B cell (primary cell): ENCODE measurements around the gene DPP10. TPM values are rescaled to one million over a fixed set of nuclear protein-coding genes. Genes with fewer than 3 reads are reported as not detected.

ENCODE experiments used
- ATAC-seq: fragments of 200-7000 bp; cut with Tn5 transposase; one replicate; pipeline ENCODE4 v1.10.0; 2021; ENCODE audit warnings: low read depth, mild to moderate bottlenecking, moderate number of reproducible peaks, moderate library complexity
- CTCF ChIA-PET: fragments of 350-600 bp; sonication (Branson Sonifier 250); formaldehyde crosslinking; loops from one replicate; lab custom pipeline; 2021; ENCODE audit warnings: antibody characterized with exemption, inconsistent platforms; lab: Charles Lee
- POLR2A ChIA-PET: fragments of 350-600 bp; sonication (Branson Sonifier 250); formaldehyde crosslinking; loops from one replicate; lab custom pipeline; 2021; ENCODE audit warnings: antibody characterized with exemption; lab: Charles Lee
- DNase-seq: peaks from one replicate; pipeline ENCODE4 v3.0.0; 2013
- H2AFZ ChIP-seq: 2 replicates; pipeline ENCODE4 v1.6.1; 2012; ENCODE audit warnings: mild to moderate bottlenecking, low read depth, low read length; ENCODE audit not compliant: insufficient read depth, poor library complexity, severe bottlenecking
- H3K27ac ChIP-seq, 2 donors: 1 replicate in 1 of 2; 2 replicates in 1 of 2; pipeline ENCODE4 v1.5.1; 2012 to 2013; ENCODE audit warnings: low read length in 2 of 2, mild to moderate bottlenecking in 2 of 2, moderate library complexity in 1 of 2
- H3K27me3 ChIP-seq, 4 experiments: fragments of 200-600 bp in 1 of 4; sonication (generic) in 1 of 4; replicated peaks in 1 of 4; 1 replicate in 2 of 4; 2 replicates in 2 of 4; pipeline versions ENCODE4 v1.6.1 to v1.7.0; 2013 to 2016; ENCODE audit warnings: low read length in 3 of 4, mild to moderate bottlenecking in 2 of 4, mixed read lengths in 1 of 4, moderate library complexity in 1 of 4; ENCODE audit not compliant: insufficient read depth in 4 of 4, control insufficient read depth in 3 of 4; ENCODE audit errors: control extremely low read depth in 1 of 4
- H3K36me3 ChIP-seq, 2 experiments: replicated peaks in 1 of 2; 1 replicate in 1 of 2; 2 replicates in 1 of 2; pipeline versions ENCODE4 v1.6.1 to v1.7.1; 2013; ENCODE audit warnings: low read length in 1 of 2; ENCODE audit not compliant: insufficient read depth in 2 of 2, control insufficient read depth in 1 of 2; ENCODE audit errors: control extremely low read depth in 1 of 2, extremely low read depth in 1 of 2
- H3K4me1 ChIP-seq, 2 donors: fragments of 200-600 bp in 1 of 2; sonication (generic) in 1 of 2; 1 replicate in 1 of 2; 2 replicates in 1 of 2; pipeline versions ENCODE4 v1.5.1 to v1.6.1; 2013 to 2017; ENCODE audit warnings: low read length in 2 of 2; ENCODE audit not compliant: control insufficient read depth in 2 of 2, insufficient read depth in 2 of 2
- H3K4me2 ChIP-seq: replicated peaks from 2 replicates; pipeline ENCODE3; 2012; ENCODE audit warnings: mild to moderate bottlenecking, low read depth, low read length; ENCODE audit not compliant: poor library complexity, severe bottlenecking
- H3K4me3 ChIP-seq, 5 experiments: fragments of 200-600 bp in 1 of 5; sonication (generic) in 1 of 5; 1 replicate in 3 of 5; 2 replicates in 2 of 5; pipeline versions ENCODE4 v1.5.1 to v1.7.0; 2011 to 2016; ENCODE audit warnings: low read length in 4 of 5, mild to moderate bottlenecking in 4 of 5, low read depth in 2 of 5, control low read depth in 1 of 5, moderate library complexity in 1 of 5; ENCODE audit not compliant: insufficient read depth in 1 of 5; ENCODE audit errors: control extremely low read depth in 1 of 5, extremely low read depth in 1 of 5
- H3K79me2 ChIP-seq: fragments of 200-600 bp; sonication (generic); one replicate; pipeline ENCODE4 v1.6.0; 2016; ENCODE audit warnings: low read length; ENCODE audit not compliant: control insufficient read depth, insufficient read depth
- H3K9ac ChIP-seq: fragments of 200-600 bp; sonication (generic); 2 replicates; pipeline ENCODE4 v1.6.1; 2017; ENCODE audit warnings: mild to moderate bottlenecking, low read length, moderate library complexity
- H3K9me3 ChIP-seq, 3 donors: one replicate each; pipeline versions ENCODE4 v1.6.1 to v1.7.1; 2013; ENCODE audit warnings: low read length in 2 of 3; ENCODE audit not compliant: control insufficient read depth in 2 of 3, insufficient read depth in 1 of 3; ENCODE audit errors: control extremely low read depth in 1 of 3
- H4K20me1 ChIP-seq: 2 replicates; pipeline ENCODE4 v1.6.0; 2012; ENCODE audit warnings: mild to moderate bottlenecking, low read length; ENCODE audit not compliant: insufficient read depth, control insufficient read depth, poor library complexity, severe bottlenecking
- H3K27ac Mint-ChIP-seq: one replicate; pipeline ENCODE4 v1.8.0; 2021; ENCODE audit warnings: mixed read lengths
- H3K27me3 Mint-ChIP-seq: one replicate; pipeline ENCODE4 v1.8.0; 2021; ENCODE audit warnings: mixed read lengths
- H3K4me1 Mint-ChIP-seq: one replicate; pipeline ENCODE4 v1.8.0; 2021; ENCODE audit warnings: mixed read lengths
- H3K4me3 Mint-ChIP-seq: one replicate; pipeline ENCODE4 v1.8.0; 2021; ENCODE audit warnings: mixed read lengths
- H3K9me3 Mint-ChIP-seq: one replicate; pipeline ENCODE4 v1.8.0; 2022; ENCODE audit warnings: mixed read lengths; ENCODE audit not compliant: insufficient read depth
- EZH2 ChIP-seq: IDR thresholded peaks from 2 replicates; pipeline ENCODE4 v1.6.1; 2012; ENCODE audit warnings: borderline replicate concordance, low read depth, mild to moderate bottlenecking, moderate library complexity, low read length; ENCODE audit not compliant: insufficient read depth, poor library complexity, severe bottlenecking
- WGBS: methylation state at CpG from one replicate; pipeline ENCODE4 v1.1.5; 2013; ENCODE audit warnings: missing lambda C conversion rate; ENCODE audit not compliant: insufficient coverage; 5-methylcytosine and 5-hydroxymethylcytosine counted together
- intact Hi-C: fragments of 100-400 bp; cut with micrococcal nuclease; formaldehyde crosslinking; loops from one replicate; pipeline ENCODE4 v1.10.0; 2022
- polyA plus RNA-seq: library from polyadenylated mRNA; depleted of rRNA; stranded (reverse); fragments of >200 nt; gene quantifications from 2 replicates; pipeline ENCODE4 v1.2.3, GENCODE V29; 2012
- total RNA-seq, 2 donors: library from RNA; stranded (reverse); fragments of 120-200 nt in 1 of 2; gene quantifications; 1 replicate in 1 of 2; 2 replicates in 1 of 2; pipeline versions ENCODE4 v1.2.3 to v1.2.4, GENCODE V29; 2013 to 2022
- TF ChIP-seq, protein P1 (sequence below): fragments of 200-600 bp; IDR thresholded peaks from one replicate; pipeline ENCODE4 v1.8.0; 2022; ENCODE audit warnings: antibody characterized with exemption, mild to moderate bottlenecking

DPP10 gene
- total and polyA plus RNA-seq, 2 donors (not counting 1 experiment from before 2014, with no cell fraction given): not detected

DNA sequence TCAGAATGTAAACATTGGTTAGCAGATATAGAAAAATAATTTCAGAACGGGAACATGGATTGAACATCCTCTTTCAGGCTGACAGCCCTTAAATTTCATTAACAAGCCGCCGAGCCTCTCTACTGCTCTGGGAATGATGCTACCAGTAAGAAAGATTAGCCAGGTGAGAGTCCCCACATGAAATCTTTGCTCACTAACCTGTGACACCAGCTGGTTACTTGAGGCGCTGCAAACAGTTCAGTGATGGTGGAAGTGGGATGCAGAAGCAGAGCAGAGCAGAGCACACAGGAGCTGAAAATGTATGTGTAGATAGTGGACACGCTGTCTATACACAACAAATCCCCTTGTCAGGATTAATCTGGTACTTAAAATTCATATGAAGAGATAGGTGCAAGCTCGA, 721.1 kb downstream of the DPP10 start:
- DNase-seq (no peak), ATAC-seq (no peak)
- no peak for TF ChIP-seq EZH2
- TF ChIP-seq, protein P1, sequence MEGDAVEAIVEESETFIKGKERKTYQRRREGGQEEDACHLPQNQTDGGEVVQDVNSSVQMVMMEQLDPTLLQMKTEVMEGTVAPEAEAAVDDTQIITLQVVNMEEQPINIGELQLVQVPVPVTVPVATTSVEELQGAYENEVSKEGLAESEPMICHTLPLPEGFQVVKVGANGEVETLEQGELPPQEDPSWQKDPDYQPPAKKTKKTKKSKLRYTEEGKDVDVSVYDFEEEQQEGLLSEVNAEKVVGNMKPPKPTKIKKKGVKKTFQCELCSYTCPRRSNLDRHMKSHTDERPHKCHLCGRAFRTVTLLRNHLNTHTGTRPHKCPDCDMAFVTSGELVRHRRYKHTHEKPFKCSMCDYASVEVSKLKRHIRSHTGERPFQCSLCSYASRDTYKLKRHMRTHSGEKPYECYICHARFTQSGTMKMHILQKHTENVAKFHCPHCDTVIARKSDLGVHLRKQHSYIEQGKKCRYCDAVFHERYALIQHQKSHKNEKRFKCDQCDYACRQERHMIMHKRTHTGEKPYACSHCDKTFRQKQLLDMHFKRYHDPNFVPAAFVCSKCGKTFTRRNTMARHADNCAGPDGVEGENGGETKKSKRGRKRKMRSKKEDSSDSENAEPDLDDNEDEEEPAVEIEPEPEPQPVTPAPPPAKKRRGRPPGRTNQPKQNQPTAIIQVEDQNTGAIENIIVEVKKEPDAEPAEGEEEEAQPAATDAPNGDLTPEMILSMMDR: no peak
- H3K79me2 ChIP-seq: no peaks in the 10 kb centered on the region
- H3K36me3 ChIP-seq: no peaks in the 10 kb centered on the region
- ChIA-PET CTCF (interaction anchor here (0.6 kb wide), 1 partner anchor 44 kb away, joined by 4 read pairs; no protein-coding TSS in a partner anchor), POLR2A (no interaction called here)
- peaks cover 5% of the 10 kb centered on the region for H3K4me1 Mint-ChIP-seq
- no peak overlapping the region for H3K27ac Mint-ChIP-seq
- H3K9ac ChIP-seq: no peak overlapping the region
- no peak overlapping the region for H2AFZ ChIP-seq
- no peak overlapping the region for H3K27ac ChIP-seq
- no peak overlapping the region for H3K4me2 ChIP-seq
- H3K27me3 Mint-ChIP-seq: peaks cover 32% of the 10 kb centered on the region
- no peaks in the 10 kb centered on the region for H3K4me1 ChIP-seq
- no peak overlapping the region for H3K4me3 Mint-ChIP-seq
- WGBS: 20% methylated on average over 1 of the region's 6 CpGs
- H3K9me3 ChIP-seq: peaks cover 0 to 11% (median 0%) of the 10 kb centered on the region in 3 donors
- intact Hi-C loops: no loop called here
- H3K4me3 ChIP-seq: no peak overlapping the region
- no peaks in the 10 kb centered on the region for H3K9me3 Mint-ChIP-seq
- peaks cover 0 to 16% (median 6%) of the 10 kb centered on the region in 4 experiments for H3K27me3 ChIP-seq
- H4K20me1 ChIP-seq: no peaks in the 10 kb centered on the region

DNA sequence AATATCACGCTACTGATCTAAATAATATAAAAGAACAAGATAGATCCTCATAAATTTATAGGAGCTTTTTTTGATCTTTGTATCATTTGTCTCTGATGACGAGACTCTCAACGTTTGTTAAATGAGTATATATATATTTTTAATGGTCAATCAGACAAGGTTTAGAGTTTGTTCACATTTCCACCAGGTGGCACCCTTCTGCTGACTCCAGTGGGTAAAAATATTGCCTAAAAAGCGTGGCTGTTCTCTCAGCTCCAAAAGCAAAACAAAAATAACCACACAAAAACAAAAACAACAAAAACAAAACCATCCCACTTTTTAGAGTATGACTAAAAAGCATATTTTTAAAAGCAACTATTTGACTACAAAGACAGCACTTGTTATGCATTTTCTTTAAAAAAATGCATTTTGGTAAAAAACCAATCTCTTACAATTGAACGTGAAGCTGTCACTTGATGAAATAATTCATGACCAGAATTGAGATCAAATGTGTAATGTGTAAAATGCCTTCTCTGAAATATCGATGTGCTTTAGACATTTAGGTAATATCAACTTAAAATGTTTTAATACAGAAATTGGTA, 723.2 kb downstream of the DPP10 start:
- H3K4me3 Mint-ChIP-seq: no peak overlapping the region
- H3K4me1 ChIP-seq: no peaks in the 10 kb centered on the region
- H3K4me3 ChIP-seq: no peak overlapping the region
- H4K20me1 ChIP-seq: no peaks in the 10 kb centered on the region
- DNase-seq (no peak), ATAC-seq (no peak)
- H3K9me3 Mint-ChIP-seq: no peaks in the 10 kb centered on the region
- peaks cover 0 to 11% (median 0%) of the 10 kb centered on the region in 3 donors for H3K9me3 ChIP-seq
- ChIA-PET CTCF (no interaction called here), POLR2A (no interaction called here)
- no peak overlapping the region for H3K27ac ChIP-seq
- peaks cover 4% of the 10 kb centered on the region for H3K4me1 Mint-ChIP-seq
- no peak for TF ChIP-seq EZH2
- H3K36me3 ChIP-seq: no peaks in the 10 kb centered on the region
- no peak overlapping the region for H3K9ac ChIP-seq
- H3K79me2 ChIP-seq: no peaks in the 10 kb centered on the region
- H3K4me2 ChIP-seq: no peak overlapping the region
- H3K27ac Mint-ChIP-seq: no peak overlapping the region
- intact Hi-C loops: no loop called here
- WGBS: 0% methylated on average over 1 of the region's 6 CpGs
- H3K27me3 ChIP-seq: peaks cover 0 to 12% (median 6%) of the 10 kb centered on the region in 4 experiments
- no peak overlapping the region for H2AFZ ChIP-seq
- peaks cover 23% of the 10 kb centered on the region for H3K27me3 Mint-ChIP-seq
